ENCODE measurements around the gene LMBR1.
A peak's percentile ranks its signal among the peaks of the same experiment; 100 is the strongest.

Gene LMBR1, protein sequence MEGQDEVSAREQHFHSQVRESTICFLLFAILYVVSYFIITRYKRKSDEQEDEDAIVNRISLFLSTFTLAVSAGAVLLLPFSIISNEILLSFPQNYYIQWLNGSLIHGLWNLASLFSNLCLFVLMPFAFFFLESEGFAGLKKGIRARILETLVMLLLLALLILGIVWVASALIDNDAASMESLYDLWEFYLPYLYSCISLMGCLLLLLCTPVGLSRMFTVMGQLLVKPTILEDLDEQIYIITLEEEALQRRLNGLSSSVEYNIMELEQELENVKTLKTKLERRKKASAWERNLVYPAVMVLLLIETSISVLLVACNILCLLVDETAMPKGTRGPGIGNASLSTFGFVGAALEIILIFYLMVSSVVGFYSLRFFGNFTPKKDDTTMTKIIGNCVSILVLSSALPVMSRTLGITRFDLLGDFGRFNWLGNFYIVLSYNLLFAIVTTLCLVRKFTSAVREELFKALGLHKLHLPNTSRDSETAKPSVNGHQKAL

GRCh38 chr7:156892821-156893706 lies at the start of gene LMBR1:
TSS of gene LMBR1 (minus strand) at chr7:156893183. CDS start at chr7:156892993, 190 bp downstream.
- H3K4me3 ChIP-seq (ENCODE audit: low read depth in 1 of 2, low read length in 2 of 2) = peak within 1 kb of the TSS; percentile 35 to 76
- no peaks in the 10 kb centered on the region for H3K27me3 ChIP-seq (ENCODE audit: insufficient read depth, low read length, poor library complexity)
- peak within 1 kb of the TSS; percentile 89 for H3K27ac ChIP-seq (ENCODE audit: low read length)
- H3K9ac ChIP-seq (ENCODE audit: low read depth, low read length) = peak within 1 kb of the TSS; percentile 71
- peak within 1 kb of the TSS; percentile 70 for H3K4me2 ChIP-seq (ENCODE audit: insufficient read depth, low read length)
- no peak for TF ChIP-seq EZH2 (IDR thresholded peaks at IDR 0.05; ENCODE audit: borderline replicate concordance, low read depth, low read length, severe bottlenecking)
- TF ChIP-seq, protein P1, sequence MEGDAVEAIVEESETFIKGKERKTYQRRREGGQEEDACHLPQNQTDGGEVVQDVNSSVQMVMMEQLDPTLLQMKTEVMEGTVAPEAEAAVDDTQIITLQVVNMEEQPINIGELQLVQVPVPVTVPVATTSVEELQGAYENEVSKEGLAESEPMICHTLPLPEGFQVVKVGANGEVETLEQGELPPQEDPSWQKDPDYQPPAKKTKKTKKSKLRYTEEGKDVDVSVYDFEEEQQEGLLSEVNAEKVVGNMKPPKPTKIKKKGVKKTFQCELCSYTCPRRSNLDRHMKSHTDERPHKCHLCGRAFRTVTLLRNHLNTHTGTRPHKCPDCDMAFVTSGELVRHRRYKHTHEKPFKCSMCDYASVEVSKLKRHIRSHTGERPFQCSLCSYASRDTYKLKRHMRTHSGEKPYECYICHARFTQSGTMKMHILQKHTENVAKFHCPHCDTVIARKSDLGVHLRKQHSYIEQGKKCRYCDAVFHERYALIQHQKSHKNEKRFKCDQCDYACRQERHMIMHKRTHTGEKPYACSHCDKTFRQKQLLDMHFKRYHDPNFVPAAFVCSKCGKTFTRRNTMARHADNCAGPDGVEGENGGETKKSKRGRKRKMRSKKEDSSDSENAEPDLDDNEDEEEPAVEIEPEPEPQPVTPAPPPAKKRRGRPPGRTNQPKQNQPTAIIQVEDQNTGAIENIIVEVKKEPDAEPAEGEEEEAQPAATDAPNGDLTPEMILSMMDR (IDR thresholded peaks at IDR 0.05; ENCODE audit: borderline replicate concordance, extremely low read depth, low read length, poor library complexity, severe bottlenecking) = peak; percentile 61
- no peaks in the 10 kb centered on the region for H3K9me3 ChIP-seq (ENCODE audit: insufficient read depth, low read length, severe bottlenecking)
- H4K20me1 ChIP-seq (ENCODE audit: insufficient read depth, low read length) = peaks cover 9% of the 10 kb centered on the region; the same call in 1 of the 2 replicates
- peaks cover 40% of the 10 kb centered on the region for H3K79me2 ChIP-seq (ENCODE audit: insufficient read depth, low read length)
- peak within 1 kb of the TSS; percentile 97 for H2AFZ ChIP-seq (ENCODE audit: low read depth, low read length)
- peaks cover 29% of the 10 kb centered on the region for H3K4me1 ChIP-seq (ENCODE audit: insufficient read depth, low read length)
- 0 out of 2 replicates have a peak, but pooled peaks cover 7% of the 10 kb centered on the region for H3K36me3 ChIP-seq (ENCODE audit: insufficient read depth, low read length)
- ATAC-seq (ENCODE audit: insufficient read depth, low read depth) (peak; percentile 85), DNase-seq (peak; percentile 95)

GRCh38 chr7:156942708-156943090 lies 49.7 kb upstream of the LMBR1 start:
- Histone ChIP-seq H4K20me1 (ENCODE audit: insufficient read depth, low read length) (no peaks in the 10 kb centered on the region; the same call in 1 of the 2 replicates), H3K27ac (ENCODE audit: low read length) (no peak overlapping the region), H3K27me3 (ENCODE audit: insufficient read depth, low read length, poor library complexity) (peaks cover 20% of the 10 kb centered on the region), H2AFZ (ENCODE audit: low read depth, low read length) (no peak overlapping the region), H3K4me3 (ENCODE audit: low read depth in 1 of 2, low read length in 2 of 2) (no peak overlapping the region), H3K4me2 (ENCODE audit: insufficient read depth, low read length) (no peak overlapping the region), H3K79me2 (ENCODE audit: insufficient read depth, low read length) (no peaks in the 10 kb centered on the region), H3K9me3 (ENCODE audit: insufficient read depth, low read length, severe bottlenecking) (peaks cover 14% of the 10 kb centered on the region), H3K9ac (ENCODE audit: low read depth, low read length) (no peak overlapping the region), H3K4me1 (ENCODE audit: insufficient read depth, low read length) (no peaks in the 10 kb centered on the region), H3K36me3 (ENCODE audit: insufficient read depth, low read length) (no peaks in the 10 kb centered on the region)
- DNase-seq (no peak), ATAC-seq (ENCODE audit: insufficient read depth, low read depth) (0 out of 3 replicates have a peak, but pooled peaks have one; percentile 17)
- TF ChIP-seq, protein P1 (IDR thresholded peaks at IDR 0.05; ENCODE audit: borderline replicate concordance, extremely low read depth, low read length, poor library complexity, severe bottlenecking) = no peak
- TF ChIP-seq EZH2 (IDR thresholded peaks at IDR 0.05; ENCODE audit: borderline replicate concordance, low read depth, low read length, severe bottlenecking) = no peak

- Histone ChIP-seq H3K79me2 (ENCODE audit: insufficient read depth, low read length) (no peaks in the 10 kb centered on the region), H3K36me3 (ENCODE audit: insufficient read depth, low read length) (no peaks in the 10 kb centered on the region), H3K9me3 (ENCODE audit: insufficient read depth, low read length, severe bottlenecking) (peaks cover 14% of the 10 kb centered on the region), H3K9ac (ENCODE audit: low read depth, low read length) (no peak overlapping the region), H3K4me1 (ENCODE audit: insufficient read depth, low read length) (no peaks in the 10 kb centered on the region), H3K27me3 (ENCODE audit: insufficient read depth, low read length, poor library complexity) (peaks cover 14% of the 10 kb centered on the region), H4K20me1 (ENCODE audit: insufficient read depth, low read length) (no peaks in the 10 kb centered on the region; the same call in 1 of the 2 replicates), H3K4me3 (ENCODE audit: low read depth in 1 of 2, low read length in 2 of 2) (no peak overlapping the region), H3K4me2 (ENCODE audit: insufficient read depth, low read length) (no peak overlapping the region), H2AFZ (ENCODE audit: low read depth, low read length) (no peak overlapping the region), H3K27ac (ENCODE audit: low read length) (no peak overlapping the region)
- DNase-seq (no peak), ATAC-seq (ENCODE audit: insufficient read depth, low read depth) (no peak)
- no peak for TF ChIP-seq EZH2 (IDR thresholded peaks at IDR 0.05; ENCODE audit: borderline replicate concordance, low read depth, low read length, severe bottlenecking)
- TF ChIP-seq, protein P1 (IDR thresholded peaks at IDR 0.05; ENCODE audit: borderline replicate concordance, extremely low read depth, low read length, poor library complexity, severe bottlenecking) = no peak
Observed at GRCh38 chr7:156941393-156942182, 48.6 kb upstream of the LMBR1 start.
